HepG2 (cell line): ENCODE measurements around the gene MYO1C. TPM values are rescaled to one million over a fixed set of nuclear protein-coding genes. Genes with fewer than 3 reads are reported as not detected.

Source experiments
- ATAC-seq: fragments of 200-7000 bp; cut with Tn5 transposase; 3 replicates; pipeline ENCODE4 v1.9.1; 2020; ENCODE audit warnings: mild to moderate bottlenecking, moderate library complexity
- BruUV-seq: library from RNA; stranded (reverse); fragments of 400-500 nt; replicated peaks from 2 replicates; lab custom pipeline; 2021; lab: Mats Ljungman, UMichigan
- CTCF ChIA-PET: fragments of 300-600 bp; formaldehyde crosslinking; extraction: SDS; loops from one replicate; lab custom pipeline; 2021; ENCODE audit warnings: low total read pairs, inconsistent platforms, low intra/inter-chr PET ratio; lab: Yijun Ruan, JAX
- POLR2A ChIA-PET: fragments of 350-600 bp; sonication (Branson Sonifier 250); formaldehyde crosslinking; loops from one replicate; lab custom pipeline; 2020; ENCODE audit warnings: antibody characterized with exemption, inconsistent platforms; lab: Yijun Ruan, JAX
- DNase-seq: peaks from one replicate; pipeline ENCODE4 v3.0.0-alpha.2; 2015; ENCODE audit warnings: low spot score
- FAIRE-seq: peaks from 3 replicates; lab custom pipeline; 2011; peaks lifted over from hg19 to GRCh38; lab: Jason Lieb, UNC
- H2AFZ ChIP-seq: one replicate; pipeline ENCODE4 v1.6.1; 2011; ENCODE audit warnings: low read length, inconsistent platforms
- H3K27ac ChIP-seq: fragments of 300-600 bp; 3 replicates; pipeline ENCODE4 v1.8.0; 2011; ENCODE audit warnings: mixed run types, mild to moderate bottlenecking, mixed read lengths, low read length, inconsistent platforms; ENCODE audit not compliant: insufficient read depth; ENCODE audit errors: extremely low read length
- H3K27me3 ChIP-seq, 2 experiments: fragments of 200-600 bp in 1 of 2; 2 replicates in 1 of 2; 3 replicates in 1 of 2; pipeline versions ENCODE4 v1.6.0 to v1.8.0; 2011; ENCODE audit warnings: low read length in 2 of 2, mild to moderate bottlenecking in 2 of 2, moderate library complexity in 2 of 2, inconsistent platforms in 1 of 2; ENCODE audit not compliant: insufficient read depth in 2 of 2, control insufficient read depth in 1 of 2
- H3K36me3 ChIP-seq, 2 experiments: fragments of 200-600 bp in 1 of 2; replicated peaks in 1 of 2; 2 replicates in 1 of 2; 3 replicates in 1 of 2; pipeline versions ENCODE4 v1.5.1 to v1.8.0; 2011; ENCODE audit warnings: low read length in 2 of 2, inconsistent platforms in 1 of 2; ENCODE audit not compliant: insufficient read depth in 2 of 2, control insufficient read depth in 1 of 2
- H3K4me1 ChIP-seq: 2 replicates; pipeline ENCODE4 v1.5.1; 2012; ENCODE audit warnings: low read length, inconsistent platforms; ENCODE audit not compliant: insufficient read depth
- H3K4me2 ChIP-seq: 2 replicates; pipeline ENCODE4 v1.6.0; 2011; ENCODE audit warnings: low read depth, low read length, inconsistent platforms
- H3K4me3 ChIP-seq, 3 experiments: fragments of 200-600 bp in 1 of 3; sonication (generic), shearing (Covaris generic) in 1 of 3; replicated peaks in 1 of 3; 2 replicates each; pipeline ENCODE4 v1.5.1; 2011 to 2016; ENCODE audit warnings: low read length in 3 of 3, inconsistent platforms in 2 of 3, low read depth in 2 of 3, mild to moderate bottlenecking in 2 of 3, control low read depth in 1 of 3, mixed read lengths in 1 of 3; ENCODE audit not compliant: insufficient read depth in 1 of 3
- H3K79me2 ChIP-seq: one replicate; pipeline ENCODE4 v1.6.1; 2011; ENCODE audit warnings: low read length, inconsistent platforms; ENCODE audit not compliant: insufficient read depth
- H3K9ac ChIP-seq: 2 replicates; pipeline ENCODE4 v1.6.0; 2011; ENCODE audit warnings: mild to moderate bottlenecking, low read depth, low read length, inconsistent platforms; ENCODE audit not compliant: insufficient read depth
- H3K9me3 ChIP-seq: 2 replicates; pipeline ENCODE4 v1.5.1; 2012; ENCODE audit warnings: mild to moderate bottlenecking, low read length
- H4K20me1 ChIP-seq: 2 replicates; pipeline ENCODE4 v1.6.0; 2011; ENCODE audit warnings: inconsistent platforms, mild to moderate bottlenecking, low read length, moderate library complexity; ENCODE audit not compliant: insufficient read depth
- AGO2 ChIP-seq: fragments of 200-400 bp; formaldehyde crosslinking; optimal IDR thresholded peaks from 2 replicates; pipeline ENCODE3; 2017; ENCODE audit warnings: mild to moderate bottlenecking, low read depth, low read length, moderate library complexity
- FIP1L1 ChIP-seq: fragments of 200-400 bp; formaldehyde crosslinking; IDR thresholded peaks from 2 replicates; pipeline ENCODE4 v1.6.1; 2018; ENCODE audit warnings: low read depth, mild to moderate bottlenecking, low read length, moderate library complexity, borderline replicate concordance; ENCODE audit not compliant: insufficient read depth
- HDAC1 ChIP-seq: sonication (generic); formaldehyde crosslinking; IDR thresholded peaks from 2 replicates; pipeline ENCODE4 v1.5.1; 2020; ENCODE audit warnings: mild to moderate bottlenecking, missing genetic modification reagents
- HNRNPL ChIP-seq: fragments of 200-400 bp; formaldehyde crosslinking; IDR thresholded peaks from 2 replicates; pipeline ENCODE4 v1.6.1; 2017; ENCODE audit warnings: mild to moderate bottlenecking, low read depth, low read length
- RXRA ChIP-seq: sonication (generic); formaldehyde crosslinking; IDR thresholded peaks from 2 replicates; pipeline ENCODE4 v1.5.1; 2020; ENCODE audit warnings: missing genetic modification reagents
- XRCC5 ChIP-seq: fragments of 200-400 bp; formaldehyde crosslinking; optimal IDR thresholded peaks from 2 replicates; pipeline ENCODE3; 2017; ENCODE audit warnings: mild to moderate bottlenecking, low read length
- ZBTB33 ChIP-seq: sonication (generic); formaldehyde crosslinking; IDR thresholded peaks from 2 replicates; pipeline ENCODE4 v1.4.0; 2020; ENCODE audit warnings: missing genetic modification reagents
- ZBTB38 ChIP-seq: sonication (generic); formaldehyde crosslinking; IDR thresholded peaks from 2 replicates; pipeline ENCODE4 v1.5.1; 2020; ENCODE audit warnings: mild to moderate bottlenecking, missing genetic modification reagents
- ZBTB49 ChIP-seq: sonication (generic); formaldehyde crosslinking; IDR thresholded peaks from 2 replicates; pipeline ENCODE4 v1.4.0; 2020; ENCODE audit warnings: missing genetic modification reagents, borderline replicate concordance
- ZMYM4 ChIP-seq: sonication (generic); formaldehyde crosslinking; IDR thresholded peaks from 2 replicates; pipeline ENCODE4 v1.8.1; 2023; ENCODE audit warnings: mild to moderate bottlenecking, missing genetic modification reagents
- ZNF816 ChIP-seq: sonication (generic); formaldehyde crosslinking; IDR thresholded peaks from 2 replicates; pipeline ENCODE4 v1.8.0; 2022; ENCODE audit warnings: missing genetic modification reagents, mild to moderate bottlenecking, borderline replicate concordance
- ZSCAN22 ChIP-seq: sonication (generic); formaldehyde crosslinking; IDR thresholded peaks from 2 replicates; pipeline ENCODE4 v1.4.0; 2020; ENCODE audit warnings: mild to moderate bottlenecking, missing genetic modification reagents
- WGBS: methylation state at CpG from one replicate; pipeline ENCODE4 v1.1.6; 2017; ENCODE audit warnings: low lambda C conversion rate; 5-methylcytosine and 5-hydroxymethylcytosine counted together
- in situ Hi-C: cut with HindIII; loops from 2 replicates; pipeline ENCODE4 v1.10.0; 2017; ENCODE audit warnings: low pct_unique_long_range_greater_than_20kb; ENCODE audit not compliant: extremely low pct_ligation_motif_present
- intact Hi-C: fragments of 100-400 bp; cut with micrococcal nuclease; formaldehyde crosslinking; loops from one replicate; pipeline ENCODE4 v1.10.0; 2022; ENCODE audit not compliant: unreplicated experiment
- polyA plus RNA-seq, 8 experiments: library from polyadenylated mRNA; depleted of rRNA in 3 of 8; stranded (reverse) in 7 of 8; unstranded in 1 of 8; fragments of >200 nt; fragmentation: Illumina TruSeq in 4 of 8; extraction: Trizol in 4 of 8; gene quantifications; 2 replicates each; pipeline versions ENCODE4 v1.2.1 to v1.2.3, GENCODE V29; 2011 to 2016; ENCODE audit warnings: low read depth in 4 of 8, missing spikeins in 1 of 8, mixed read lengths in 1 of 8; ENCODE audit not compliant: insufficient read depth in 1 of 8
- total RNA-seq, 5 experiments: library from RNA; depleted of rRNA; stranded (reverse); fragments of >200 nt; fragmentation: Illumina TruSeq; extraction: Trizol; gene quantifications; 2 replicates each; pipeline ENCODE4 v1.2.3, GENCODE V29; 2016; ENCODE audit warnings: low read depth in 1 of 5
- TF ChIP-seq, protein P1 (sequence below): sonication (generic); formaldehyde crosslinking; IDR thresholded peaks from 2 replicates; pipeline ENCODE4 v1.4.0; 2020; ENCODE audit warnings: missing genetic modification reagents, mild to moderate bottlenecking, borderline replicate concordance
- TF ChIP-seq, protein P2 (sequence below): sonication (generic); formaldehyde crosslinking; IDR thresholded peaks from 2 replicates; pipeline ENCODE4 v1.5.0; 2020; ENCODE audit warnings: missing genetic modification reagents, mild to moderate bottlenecking, borderline replicate concordance

Gene MYO1C
- total and polyA plus RNA-seq, 2 of the 13 experiments (the other 11 are each of a cell fraction or from before 2014, with no cell fraction given), result 22.7 to 40.8 TPM

- CTCF ChIA-PET, result no interaction called here
- peaks cover 3 to 9% of the 10 kb centered on the region in 2 experiments; a peak in 4 of 5 replicates for H3K36me3 ChIP-seq
- H3K9ac ChIP-seq, result no peak overlapping the region
- DNase-seq (no peak), FAIRE-seq (no peak), ATAC-seq (no peak)
- no peaks in the 10 kb centered on the region; a peak in 1 of 5 replicates for H3K27me3 ChIP-seq
- WGBS, result 95% methylated on average over 63 of the region's 74 CpGs
- intact Hi-C loops, result no loop called here
- POLR2A ChIA-PET, result interaction anchor here (0.9 to 2.1 kb wide), 5 partner anchors 29 to 54 kb away, joined by 3 to 21 read pairs (median 4); partner anchors contain the start of genes CRK and INPP5K
- H3K4me3 ChIP-seq, result peak overlapping the region in 1 of 3 experiments; percentile 70; a peak in 1 of 6 replicates
- no TSS peak for BruUV-seq
- H3K79me2 ChIP-seq, result peaks cover 18% of the 10 kb centered on the region
- no peak overlapping the region for H2AFZ ChIP-seq
- H3K27ac ChIP-seq, result peak overlapping the region; percentile 33
- no peaks in the 10 kb centered on the region for H3K9me3 ChIP-seq
- in situ Hi-C loops, result no loop called here
- H4K20me1 ChIP-seq, result no peaks in the 10 kb centered on the region
- H3K4me1 ChIP-seq, result peaks cover 45% of the 10 kb centered on the region
- no peak overlapping the region; the same call in 1 of the 2 replicates for H3K4me2 ChIP-seq
- TF ChIP-seq HNRNPL (0 out of 2 replicates have a peak, but pooled peaks have one; percentile 2), RXRA (CRISPR knock-in tag) (0 out of 2 replicates have a peak, but pooled peaks have one; percentile 17), AGO2 (peak; percentile 51), ZNF816 (CRISPR knock-in tag) (no peak), ZSCAN22 (no peak), ZBTB33 (CRISPR knock-in tag) (0 out of 2 replicates have a peak, but pooled peaks have one; percentile 58), XRCC5 (no peak), FIP1L1 (no peak), ZMYM4 (no peak), HDAC1 (CRISPR knock-in tag) (no peak), ZBTB49 (no peak), ZBTB38 (CRISPR knock-in tag) (peak; percentile 72)
- TF ChIP-seq, protein P1, sequence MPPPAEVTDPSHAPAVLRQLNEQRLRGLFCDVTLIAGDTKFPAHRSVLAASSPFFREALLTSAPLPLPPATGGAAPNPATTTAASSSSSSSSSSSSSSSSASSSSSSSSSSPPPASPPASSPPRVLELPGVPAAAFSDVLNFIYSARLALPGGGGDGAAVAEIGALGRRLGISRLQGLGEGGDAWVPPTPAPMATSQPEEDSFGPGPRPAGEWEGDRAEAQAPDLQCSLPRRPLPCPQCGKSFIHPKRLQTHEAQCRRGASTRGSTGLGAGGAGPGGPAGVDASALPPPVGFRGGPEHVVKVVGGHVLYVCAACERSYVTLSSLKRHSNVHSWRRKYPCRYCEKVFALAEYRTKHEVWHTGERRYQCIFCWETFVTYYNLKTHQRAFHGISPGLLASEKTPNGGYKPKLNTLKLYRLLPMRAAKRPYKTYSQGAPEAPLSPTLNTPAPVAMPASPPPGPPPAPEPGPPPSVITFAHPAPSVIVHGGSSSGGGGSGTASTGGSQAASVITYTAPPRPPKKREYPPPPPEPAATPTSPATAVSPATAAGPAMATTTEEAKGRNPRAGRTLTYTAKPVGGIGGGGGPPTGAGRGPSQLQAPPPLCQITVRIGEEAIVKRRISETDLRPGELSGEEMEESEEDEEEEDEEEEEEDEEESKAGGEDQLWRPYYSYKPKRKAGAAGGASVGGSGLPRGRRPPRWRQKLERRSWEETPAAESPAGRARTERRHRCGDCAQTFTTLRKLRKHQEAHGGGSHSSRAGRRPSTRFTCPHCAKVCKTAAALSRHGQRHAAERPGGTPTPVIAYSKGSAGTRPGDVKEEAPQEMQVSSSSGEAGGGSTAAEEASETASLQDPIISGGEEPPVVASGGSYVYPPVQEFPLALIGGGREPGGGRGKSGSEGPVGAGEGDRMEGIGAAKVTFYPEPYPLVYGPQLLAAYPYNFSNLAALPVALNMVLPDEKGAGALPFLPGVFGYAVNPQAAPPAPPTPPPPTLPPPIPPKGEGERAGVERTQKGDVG (CRISPR knock-in tag), result peak; percentile 52; the same call in 1 of the 2 replicates
- TF ChIP-seq, protein P2, sequence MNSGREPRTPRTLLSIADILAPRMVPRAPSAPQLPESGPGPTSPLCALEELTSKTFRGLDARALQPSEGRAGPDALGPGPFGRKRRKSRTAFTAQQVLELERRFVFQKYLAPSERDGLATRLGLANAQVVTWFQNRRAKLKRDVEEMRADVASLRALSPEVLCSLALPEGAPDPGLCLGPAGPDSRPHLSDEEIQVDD (CRISPR knock-in tag), result no peak
Measured at GRCh38 chr17:1486802-1487695, 5.4 kb downstream of the MYO1C start.
